ENCODE results near the gene SPEG. TPM values are rescaled to one million over a fixed set of nuclear protein-coding genes. Genes with fewer than 3 reads are reported as not detected.

SPEG gene
- total RNA-seq, 2 experiments from 2014 or later = 15.3 to 17.7 TPM

GRCh38 chr2:219466816-219467735 is 32.4 kb downstream of the SPEG start:
- H3K36me3 Mint-ChIP-seq (ENCODE audit: low read depth) = no peaks in the 10 kb centered on the region
- H3K9me3 Mint-ChIP-seq = no peaks in the 10 kb centered on the region
- ChIA-PET CTCF (interaction anchor here (1.0 kb wide), 1 partner anchor 64 kb away, joined by 3 read pairs; no protein-coding TSS in a partner anchor), POLR2A (no interaction called here)
- no peaks in the 10 kb centered on the region for H3K36me3 ChIP-seq (ENCODE audit: insufficient read depth, low read length)
- H3K27me3 Mint-ChIP-seq = no peaks in the 10 kb centered on the region
- H3K27ac Mint-ChIP-seq = no peak overlapping the region
- no peak overlapping the region for H3K4me3 Mint-ChIP-seq
- H3K27ac ChIP-seq (ENCODE audit: low read depth in 1 of 2, low read length in 2 of 2) = no peak overlapping the region
- TF ChIP-seq, protein P1, sequence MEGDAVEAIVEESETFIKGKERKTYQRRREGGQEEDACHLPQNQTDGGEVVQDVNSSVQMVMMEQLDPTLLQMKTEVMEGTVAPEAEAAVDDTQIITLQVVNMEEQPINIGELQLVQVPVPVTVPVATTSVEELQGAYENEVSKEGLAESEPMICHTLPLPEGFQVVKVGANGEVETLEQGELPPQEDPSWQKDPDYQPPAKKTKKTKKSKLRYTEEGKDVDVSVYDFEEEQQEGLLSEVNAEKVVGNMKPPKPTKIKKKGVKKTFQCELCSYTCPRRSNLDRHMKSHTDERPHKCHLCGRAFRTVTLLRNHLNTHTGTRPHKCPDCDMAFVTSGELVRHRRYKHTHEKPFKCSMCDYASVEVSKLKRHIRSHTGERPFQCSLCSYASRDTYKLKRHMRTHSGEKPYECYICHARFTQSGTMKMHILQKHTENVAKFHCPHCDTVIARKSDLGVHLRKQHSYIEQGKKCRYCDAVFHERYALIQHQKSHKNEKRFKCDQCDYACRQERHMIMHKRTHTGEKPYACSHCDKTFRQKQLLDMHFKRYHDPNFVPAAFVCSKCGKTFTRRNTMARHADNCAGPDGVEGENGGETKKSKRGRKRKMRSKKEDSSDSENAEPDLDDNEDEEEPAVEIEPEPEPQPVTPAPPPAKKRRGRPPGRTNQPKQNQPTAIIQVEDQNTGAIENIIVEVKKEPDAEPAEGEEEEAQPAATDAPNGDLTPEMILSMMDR (IDR thresholded peaks at IDR 0.05) = no peak
- H3K4me1 ChIP-seq (ENCODE audit: insufficient read depth, low read length) = no peaks in the 10 kb centered on the region
- H3K27me3 ChIP-seq (ENCODE audit: control insufficient read depth in 1 of 2, insufficient read depth in 2 of 2, low read length in 2 of 2) = no peaks in the 10 kb centered on the region
- no peak overlapping the region for H3K4me3 ChIP-seq (ENCODE audit: low read length)
- no peaks in the 10 kb centered on the region for H3K4me1 Mint-ChIP-seq (ENCODE audit: low read depth)
- no peak for DNase-seq
- intact Hi-C loops (cut with DNase I, micrococcal nuclease) = no loop called here
- H3K9me3 ChIP-seq (ENCODE audit: control insufficient read depth in 1 of 2, insufficient read depth in 1 of 2, low read length in 2 of 2) = no peaks in the 10 kb centered on the region
- ATAC-seq (ENCODE audit: poor library complexity) = no peak

DNA sequence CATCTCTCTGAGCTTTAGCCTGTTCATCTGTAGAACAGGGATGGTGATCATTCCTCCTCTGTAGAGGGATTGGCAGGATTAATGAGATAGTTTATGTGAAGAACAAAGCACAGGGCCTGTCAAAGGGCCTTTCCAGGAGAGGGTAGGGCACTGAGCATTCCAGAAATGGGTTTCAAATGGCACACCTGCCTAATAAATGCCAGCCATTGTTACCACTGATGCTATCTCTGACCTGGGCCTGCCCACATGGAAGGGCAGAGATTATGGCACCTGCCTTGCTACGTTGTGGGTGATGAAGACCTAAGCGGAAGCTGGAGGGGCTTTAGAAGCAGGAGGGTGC is 33.1 kb downstream of the SPEG start:
- Histone ChIP-seq H3K36me3 (ENCODE audit: insufficient read depth, low read length) (no peaks in the 10 kb centered on the region), H3K27ac (ENCODE audit: low read depth in 1 of 2, low read length in 2 of 2) (no peak overlapping the region), H3K4me3 (ENCODE audit: low read length) (no peak overlapping the region), H3K9me3 (ENCODE audit: control insufficient read depth in 1 of 2, insufficient read depth in 1 of 2, low read length in 2 of 2) (no peaks in the 10 kb centered on the region), H3K27me3 (ENCODE audit: control insufficient read depth in 1 of 2, insufficient read depth in 2 of 2, low read length in 2 of 2) (no peaks in the 10 kb centered on the region), H3K4me1 (ENCODE audit: insufficient read depth, low read length) (no peaks in the 10 kb centered on the region)
- DNase-seq (no peak), ATAC-seq (ENCODE audit: poor library complexity) (no peak)
- no peaks in the 10 kb centered on the region for H3K27me3 Mint-ChIP-seq
- H3K4me3 Mint-ChIP-seq = no peak overlapping the region
- TF ChIP-seq, protein P1 (IDR thresholded peaks at IDR 0.05) = no peak
- no peak overlapping the region for H3K27ac Mint-ChIP-seq
- no peaks in the 10 kb centered on the region for H3K36me3 Mint-ChIP-seq (ENCODE audit: low read depth)
- CTCF ChIA-PET = interaction anchor here (1.0 kb wide), 1 partner anchor 65 kb away, joined by 3 read pairs; no protein-coding TSS in a partner anchor
- intact Hi-C loops (cut with DNase I, micrococcal nuclease) = no loop called here
- no peaks in the 10 kb centered on the region for H3K4me1 Mint-ChIP-seq (ENCODE audit: low read depth)
- no peaks in the 10 kb centered on the region for H3K9me3 Mint-ChIP-seq
- POLR2A ChIA-PET = no interaction called here

GRCh38 chr2:219468410-219469185 is 34.0 kb downstream of the SPEG start:
- no peaks in the 10 kb centered on the region for H3K4me1 Mint-ChIP-seq (ENCODE audit: low read depth)
- no peak overlapping the region for H3K27ac Mint-ChIP-seq
- Histone ChIP-seq H3K4me3 (ENCODE audit: low read length) (no peak overlapping the region), H3K4me1 (ENCODE audit: insufficient read depth, low read length) (no peaks in the 10 kb centered on the region), H3K27me3 (ENCODE audit: control insufficient read depth in 1 of 2, insufficient read depth in 2 of 2, low read length in 2 of 2) (no peaks in the 10 kb centered on the region), H3K36me3 (ENCODE audit: insufficient read depth, low read length) (no peaks in the 10 kb centered on the region), H3K9me3 (ENCODE audit: control insufficient read depth in 1 of 2, insufficient read depth in 1 of 2, low read length in 2 of 2) (no peaks in the 10 kb centered on the region), H3K27ac (ENCODE audit: low read depth in 1 of 2, low read length in 2 of 2) (no peak overlapping the region)
- H3K36me3 Mint-ChIP-seq (ENCODE audit: low read depth) = no peaks in the 10 kb centered on the region
- DNase-seq (no peak), ATAC-seq (ENCODE audit: poor library complexity) (no peak)
- no peaks in the 10 kb centered on the region for H3K27me3 Mint-ChIP-seq
- ChIA-PET CTCF (no interaction called here), POLR2A (no interaction called here)
- intact Hi-C loops (cut with DNase I, micrococcal nuclease) = no loop called here
- H3K9me3 Mint-ChIP-seq = no peaks in the 10 kb centered on the region
- TF ChIP-seq, protein P1 (IDR thresholded peaks at IDR 0.05) = no peak
- no peak overlapping the region for H3K4me3 Mint-ChIP-seq
